Measurements from ENCODE around the gene HNRNPF.
A peak's percentile ranks its signal among the peaks of the same experiment; 100 is the strongest.

The HNRNPF gene

GRCh38 chr10:43421201-43421507 lies 12.2 kb upstream of the HNRNPF start:
- DNase-seq, result no peak

GRCh38 chr10:43420369-43421200 lies 11.6 kb upstream of the HNRNPF start:
- peak; percentile 55 for DNase-seq

- no peak for DNase-seq
Measured at GRCh38 chr10:43419997-43420368, 11.0 kb upstream of the HNRNPF start.

GRCh38 chr10:43417950-43418768 lies 9.2 kb upstream of the HNRNPF start:
- DNase-seq, result no peak

GRCh38 chr10:43415544-43415943 lies 6.6 kb upstream of the HNRNPF start:
- no peak for DNase-seq

- DNase-seq, result no peak
Measured at GRCh38 chr10:43411536-43411935, 2.5 kb upstream of the HNRNPF start.

GRCh38 chr10:43410345-43410744 lies 1.4 kb upstream of the HNRNPF start:
- DNase-seq, result no peak

GRCh38 chr10:43409385-43410109 lies 561 bp upstream of the HNRNPF start:
- DNase-seq, result no peak

- no peak for DNase-seq
Measured at GRCh38 chr10:43408331-43408709, 666 bp downstream of the HNRNPF start.

GRCh38 chr10:43407576-43408330 lies 1.2 kb downstream of the HNRNPF start:
- peak; percentile 52 for DNase-seq

GRCh38 chr10:43407148-43407575 lies 1.8 kb downstream of the HNRNPF start:
- no peak for DNase-seq

- no peak for DNase-seq
Measured at GRCh38 chr10:43404704-43405084, 4.3 kb downstream of the HNRNPF start.

- DNase-seq, result no peak
Measured at GRCh38 chr10:43403911-43404703, 4.9 kb downstream of the HNRNPF start.

GRCh38 chr10:43402880-43403452 lies 6.0 kb downstream of the HNRNPF start:
- no peak for DNase-seq

GRCh38 chr10:43402176-43402575 lies 6.8 kb downstream of the HNRNPF start:
- no peak for DNase-seq

- no peak for DNase-seq
Measured at GRCh38 chr10:43401627-43402026, 7.4 kb downstream of the HNRNPF start.

GRCh38 chr10:43399320-43400310 lies 9.4 kb downstream of the HNRNPF start:
- no peak for DNase-seq

GRCh38 chr10:43398939-43399319 lies 10.1 kb downstream of the HNRNPF start:
- no peak for DNase-seq

GRCh38 chr10:43396928-43397624 lies 11.9 kb downstream of the HNRNPF start:
- DNase-seq, result peak; percentile 54
